SU-DHL-6 (cell line): ENCODE results near the gene PFDN1.

Source experiments
- CTCF ChIP-seq: fragments of 200-600 bp; sonication (generic); IDR thresholded peaks from one replicate; pipeline ENCODE4 v1.5.1; 2017; ENCODE audit warnings: antibody characterized with exemption, mild to moderate bottlenecking, low read length, moderate library complexity; ENCODE audit not compliant: insufficient read depth, poor library complexity, severe bottlenecking
- EZH2phosphoT487 ChIP-seq: fragments of 200-600 bp; sonication (generic), shearing (Covaris generic); conservative IDR thresholded peaks from 2 replicates; pipeline ENCODE4 v1.6.1; 2018; ENCODE audit warnings: mild to moderate bottlenecking, antibody characterized with exemption, low read length, moderate library complexity, mixed read lengths

GRCh38 chr5:140213370-140213983 lies 89.4 kb downstream of the PFDN1 start:
- no peak for TF ChIP-seq CTCF
- no peak for TF ChIP-seq EZH2phosphoT487
